Parathyroid adenoma (tissue), 2 donors: ENCODE results near the gene ACCSL.

ENCODE experiments used
- H2AFZ ChIP-seq: fragments of 300-600 bp; sonication (generic); one replicate; pipeline ENCODE4 v1.7.0; 2017; ENCODE audit warnings: antibody characterized with exemption, mild to moderate bottlenecking
- H3K27ac ChIP-seq: fragments of 300-600 bp; sonication (generic); one replicate; pipeline ENCODE4 v1.7.0; 2017
- H3K27me3 ChIP-seq: fragments of 300-600 bp; sonication (generic); one replicate; pipeline ENCODE4 v1.7.0; 2017; ENCODE audit warnings: low read length; ENCODE audit not compliant: control insufficient read depth, insufficient read depth
- H3K36me3 ChIP-seq: fragments of 300-600 bp; sonication (generic); one replicate; pipeline ENCODE4 v1.7.0; 2017; ENCODE audit warnings: low read length; ENCODE audit not compliant: control insufficient read depth, insufficient read depth
- H3K4me1 ChIP-seq: fragments of 300-600 bp; sonication (generic); one replicate; pipeline ENCODE4 v1.7.0; 2017; ENCODE audit warnings: control low read depth
- H3K4me2 ChIP-seq: fragments of 300-600 bp; sonication (generic); one replicate; pipeline ENCODE4 v1.7.0; 2017; ENCODE audit warnings: low read length
- H3K4me3 ChIP-seq: fragments of 300-600 bp; sonication (generic); one replicate; pipeline ENCODE4 v1.7.0; 2017; ENCODE audit warnings: low read depth, low read length
- H3K79me2 ChIP-seq: fragments of 300-600 bp; sonication (generic); one replicate; pipeline ENCODE4 v1.7.0; 2017; ENCODE audit warnings: control low read depth
- H3K9ac ChIP-seq: fragments of 300-600 bp; sonication (generic); one replicate; pipeline ENCODE4 v1.7.0; 2017; ENCODE audit warnings: mild to moderate bottlenecking
- H3K9me3 ChIP-seq: fragments of 300-600 bp; sonication (generic); one replicate; pipeline ENCODE4 v1.7.0; 2017; ENCODE audit warnings: low read length; ENCODE audit not compliant: control insufficient read depth
- TF ChIP-seq, protein P1 (sequence below): fragments of 300-600 bp; sonication (generic); IDR thresholded peaks from one replicate; pipeline ENCODE4 v1.7.0; 2017; ENCODE audit warnings: antibody characterized with exemption, mild to moderate bottlenecking
- donor health status: primary hyperparathyroidism.

Gene ACCSL

DNA sequence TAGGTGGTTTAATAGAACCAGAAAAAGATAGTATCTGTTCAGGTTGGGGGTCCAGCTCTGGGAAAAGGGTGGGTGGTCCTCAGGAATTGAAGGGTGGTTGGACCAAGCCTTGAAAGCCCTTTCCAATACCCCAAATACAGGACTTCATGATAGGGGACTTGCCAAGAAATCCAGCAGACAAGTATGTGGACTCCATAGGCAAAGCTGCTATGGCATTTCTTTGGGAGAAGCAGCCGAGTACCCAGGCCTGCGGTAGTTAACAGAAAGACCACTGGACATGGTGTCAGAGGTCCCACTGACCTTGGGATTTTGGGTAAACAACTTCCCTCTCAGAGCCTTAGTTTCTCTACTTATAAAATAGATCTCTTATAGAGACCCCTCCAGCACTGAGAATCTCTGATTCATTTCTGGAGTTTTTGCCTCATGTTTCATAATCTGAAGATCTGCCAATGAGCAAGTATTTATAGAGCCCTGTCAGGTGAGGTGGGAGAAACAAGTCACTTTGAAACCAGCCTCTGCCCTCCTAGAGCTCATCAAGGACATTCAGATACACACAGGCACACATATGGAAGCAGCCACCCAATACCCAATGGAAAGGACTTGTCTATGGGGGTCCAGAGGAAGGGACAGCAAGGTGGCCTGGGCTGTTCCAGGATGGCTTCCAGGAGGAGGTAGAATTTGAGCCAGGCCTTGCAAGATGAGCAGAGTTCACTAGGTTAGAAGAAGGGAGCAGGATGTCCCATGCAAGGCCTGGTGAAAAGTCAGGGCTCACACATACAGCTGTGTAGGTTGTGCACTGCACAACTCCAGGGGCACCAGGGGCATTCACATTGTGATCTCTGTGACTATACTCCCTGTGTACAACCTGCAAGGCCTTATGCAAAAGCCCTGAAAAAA, 31.0 kb upstream of the ACCSL start:
- no peaks in the 10 kb centered on the region for H3K9me3 ChIP-seq
- no peaks in the 10 kb centered on the region for H3K27me3 ChIP-seq
- H3K4me3 ChIP-seq, result no peak overlapping the region
- no peak overlapping the region for H2AFZ ChIP-seq
- H3K4me2 ChIP-seq, result no peak overlapping the region
- TF ChIP-seq, protein P1, sequence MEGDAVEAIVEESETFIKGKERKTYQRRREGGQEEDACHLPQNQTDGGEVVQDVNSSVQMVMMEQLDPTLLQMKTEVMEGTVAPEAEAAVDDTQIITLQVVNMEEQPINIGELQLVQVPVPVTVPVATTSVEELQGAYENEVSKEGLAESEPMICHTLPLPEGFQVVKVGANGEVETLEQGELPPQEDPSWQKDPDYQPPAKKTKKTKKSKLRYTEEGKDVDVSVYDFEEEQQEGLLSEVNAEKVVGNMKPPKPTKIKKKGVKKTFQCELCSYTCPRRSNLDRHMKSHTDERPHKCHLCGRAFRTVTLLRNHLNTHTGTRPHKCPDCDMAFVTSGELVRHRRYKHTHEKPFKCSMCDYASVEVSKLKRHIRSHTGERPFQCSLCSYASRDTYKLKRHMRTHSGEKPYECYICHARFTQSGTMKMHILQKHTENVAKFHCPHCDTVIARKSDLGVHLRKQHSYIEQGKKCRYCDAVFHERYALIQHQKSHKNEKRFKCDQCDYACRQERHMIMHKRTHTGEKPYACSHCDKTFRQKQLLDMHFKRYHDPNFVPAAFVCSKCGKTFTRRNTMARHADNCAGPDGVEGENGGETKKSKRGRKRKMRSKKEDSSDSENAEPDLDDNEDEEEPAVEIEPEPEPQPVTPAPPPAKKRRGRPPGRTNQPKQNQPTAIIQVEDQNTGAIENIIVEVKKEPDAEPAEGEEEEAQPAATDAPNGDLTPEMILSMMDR, result no peak
- H3K4me1 ChIP-seq, result no peaks in the 10 kb centered on the region
- H3K9ac ChIP-seq, result no peak overlapping the region
- no peak overlapping the region for H3K27ac ChIP-seq
- no peaks in the 10 kb centered on the region for H3K79me2 ChIP-seq
- H3K36me3 ChIP-seq, result no peaks in the 10 kb centered on the region

GRCh38 chr11:44017443-44018126, 30.2 kb upstream of the ACCSL start:
- no peaks in the 10 kb centered on the region for H3K79me2 ChIP-seq
- H3K4me2 ChIP-seq, result no peak overlapping the region
- no peaks in the 10 kb centered on the region for H3K27me3 ChIP-seq
- H2AFZ ChIP-seq, result no peak overlapping the region
- no peaks in the 10 kb centered on the region for H3K36me3 ChIP-seq
- H3K4me1 ChIP-seq, result no peaks in the 10 kb centered on the region
- no peak overlapping the region for H3K9ac ChIP-seq
- H3K27ac ChIP-seq, result no peak overlapping the region
- H3K4me3 ChIP-seq, result no peak overlapping the region
- TF ChIP-seq, protein P1, result no peak
- no peaks in the 10 kb centered on the region for H3K9me3 ChIP-seq

DNA sequence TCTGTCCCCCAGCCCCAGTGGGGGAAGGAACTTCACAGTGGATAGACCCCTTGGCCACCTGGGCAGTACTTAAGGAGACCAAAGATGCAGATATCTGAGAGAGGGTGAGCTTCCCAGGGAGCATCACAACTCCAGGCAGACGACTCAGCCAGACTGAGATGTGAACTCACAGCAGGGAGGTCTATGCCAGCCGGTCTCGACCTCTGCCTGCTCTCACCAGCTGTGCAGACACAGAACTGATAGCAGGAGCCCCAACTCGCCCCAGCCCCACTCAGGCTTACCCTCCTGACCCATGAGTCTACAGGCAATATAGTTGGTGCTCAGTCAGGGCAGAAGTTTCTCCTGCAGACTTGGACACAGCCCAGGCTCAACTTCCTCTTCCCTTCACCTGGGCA, 29.7 kb upstream of the ACCSL start:
- no peaks in the 10 kb centered on the region for H3K36me3 ChIP-seq
- no peaks in the 10 kb centered on the region for H3K27me3 ChIP-seq
- H3K79me2 ChIP-seq, result no peaks in the 10 kb centered on the region
- TF ChIP-seq, protein P1, result no peak
- no peak overlapping the region for H3K4me2 ChIP-seq
- no peak overlapping the region for H3K27ac ChIP-seq
- no peak overlapping the region for H3K4me3 ChIP-seq
- H3K9me3 ChIP-seq, result no peaks in the 10 kb centered on the region
- no peak overlapping the region for H3K9ac ChIP-seq
- no peaks in the 10 kb centered on the region for H3K4me1 ChIP-seq
- no peak overlapping the region for H2AFZ ChIP-seq

GRCh38 chr11:44018829-44019228, 29.0 kb upstream of the ACCSL start:
- TF ChIP-seq, protein P1, result no peak
- no peak overlapping the region for H3K27ac ChIP-seq
- H3K36me3 ChIP-seq, result no peaks in the 10 kb centered on the region
- no peaks in the 10 kb centered on the region for H3K79me2 ChIP-seq
- H3K9me3 ChIP-seq, result no peaks in the 10 kb centered on the region
- H3K9ac ChIP-seq, result no peak overlapping the region
- H3K27me3 ChIP-seq, result no peaks in the 10 kb centered on the region
- no peaks in the 10 kb centered on the region for H3K4me1 ChIP-seq
- no peak overlapping the region for H2AFZ ChIP-seq
- H3K4me3 ChIP-seq, result no peak overlapping the region
- H3K4me2 ChIP-seq, result no peak overlapping the region
